Mesothelial cell of epicardium (in vitro differentiated cells): ENCODE measurements around the gene ADAR. TPM values are rescaled to one million over a fixed set of nuclear protein-coding genes. Genes with fewer than 3 reads are reported as not detected.

Source experiments
- DNase-seq, 2 experiments: peaks; one replicate each; pipeline ENCODE4 v3.0.0; 2021; ENCODE audit warnings: low spot score in 2 of 2; ENCODE audit not compliant: unreplicated experiment in 2 of 2
- H3K27ac Mint-ChIP-seq: 2 replicates; pipeline ENCODE4 v1.8.0; 2021; ENCODE audit warnings: mixed read lengths
- H3K27me3 Mint-ChIP-seq: 2 replicates; pipeline ENCODE4 v1.8.0; 2021; ENCODE audit warnings: low read depth, mixed read lengths
- H3K36me3 Mint-ChIP-seq: 2 replicates; pipeline ENCODE4 v1.8.0; 2021; ENCODE audit warnings: mixed read lengths
- H3K4me1 Mint-ChIP-seq: 2 replicates; pipeline ENCODE4 v1.8.0; 2021; ENCODE audit warnings: mixed read lengths
- H3K4me3 Mint-ChIP-seq: 2 replicates; pipeline ENCODE4 v1.8.0; 2021; ENCODE audit warnings: mild to moderate bottlenecking, moderate library complexity, mixed read lengths
- H3K9me3 Mint-ChIP-seq: 2 replicates; pipeline ENCODE4 v1.8.0; 2021; ENCODE audit warnings: mixed read lengths
- CTCF ChIP-seq: fragments of 200-600 bp; sonication (generic); IDR thresholded peaks from one replicate; pipeline ENCODE4 v1.5.0; 2021; ENCODE audit warnings: antibody characterized with exemption; ENCODE audit not compliant: unreplicated experiment
- total RNA-seq: library from RNA; stranded (reverse); gene quantifications from 3 replicates; pipeline ENCODE4 v1.2.1, GENCODE V29; 2021

Gene ADAR
- total RNA-seq, 1 donor from 2014 or later, result 229 TPM

DNA sequence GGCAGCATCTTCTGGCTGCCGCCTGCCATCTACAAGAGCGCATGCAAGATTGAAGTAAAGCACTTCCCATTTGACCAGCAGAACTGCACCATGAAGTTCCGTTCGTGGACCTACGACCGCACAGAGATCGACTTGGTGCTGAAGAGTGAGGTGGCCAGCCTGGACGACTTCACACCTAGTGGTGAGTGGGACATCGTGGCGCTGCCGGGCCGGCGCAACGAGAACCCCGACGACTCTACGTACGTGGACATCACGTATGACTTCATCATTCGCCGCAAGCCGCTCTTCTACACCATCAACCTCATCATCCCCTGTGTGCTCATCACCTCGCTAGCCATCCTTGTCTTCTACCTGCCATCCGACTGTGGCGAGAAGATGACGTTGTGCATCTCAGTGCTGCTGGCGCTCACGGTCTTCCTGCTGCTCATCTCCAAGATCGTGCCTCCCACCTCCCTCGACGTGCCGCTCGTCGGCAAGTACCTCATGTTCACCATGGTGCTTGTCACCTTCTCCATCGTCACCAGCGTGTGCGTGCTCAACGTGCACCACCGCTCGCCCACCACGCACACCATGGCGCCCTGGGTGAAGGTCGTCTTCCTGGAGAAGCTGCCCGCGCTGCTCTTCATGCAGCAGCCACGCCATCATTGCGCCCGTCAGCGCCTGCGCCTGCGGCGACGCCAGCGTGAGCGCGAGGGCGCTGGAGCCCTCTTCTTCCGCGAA, 36.6 kb downstream of the ADAR start:
- no peak for TF ChIP-seq CTCF
- no peaks in the 10 kb centered on the region for H3K36me3 Mint-ChIP-seq
- no peaks in the 10 kb centered on the region for H3K9me3 Mint-ChIP-seq
- H3K27ac Mint-ChIP-seq, result no peak overlapping the region
- peaks cover 52% of the 10 kb centered on the region for H3K27me3 Mint-ChIP-seq
- no peak overlapping the region for H3K4me3 Mint-ChIP-seq
- DNase-seq, result no peak
- peaks cover 21% of the 10 kb centered on the region for H3K4me1 Mint-ChIP-seq

GRCh38 chr1:154568157-154568815, 39.7 kb downstream of the ADAR start:
- peaks cover 70% of the 10 kb centered on the region for H3K27me3 Mint-ChIP-seq
- peaks cover 8% of the 10 kb centered on the region for H3K4me1 Mint-ChIP-seq
- H3K4me3 Mint-ChIP-seq, result peak overlapping the region; percentile 53
- DNase-seq, result no peak
- no peaks in the 10 kb centered on the region for H3K9me3 Mint-ChIP-seq
- no peak overlapping the region for H3K27ac Mint-ChIP-seq
- no peaks in the 10 kb centered on the region for H3K36me3 Mint-ChIP-seq
- TF ChIP-seq CTCF, result no peak

DNA sequence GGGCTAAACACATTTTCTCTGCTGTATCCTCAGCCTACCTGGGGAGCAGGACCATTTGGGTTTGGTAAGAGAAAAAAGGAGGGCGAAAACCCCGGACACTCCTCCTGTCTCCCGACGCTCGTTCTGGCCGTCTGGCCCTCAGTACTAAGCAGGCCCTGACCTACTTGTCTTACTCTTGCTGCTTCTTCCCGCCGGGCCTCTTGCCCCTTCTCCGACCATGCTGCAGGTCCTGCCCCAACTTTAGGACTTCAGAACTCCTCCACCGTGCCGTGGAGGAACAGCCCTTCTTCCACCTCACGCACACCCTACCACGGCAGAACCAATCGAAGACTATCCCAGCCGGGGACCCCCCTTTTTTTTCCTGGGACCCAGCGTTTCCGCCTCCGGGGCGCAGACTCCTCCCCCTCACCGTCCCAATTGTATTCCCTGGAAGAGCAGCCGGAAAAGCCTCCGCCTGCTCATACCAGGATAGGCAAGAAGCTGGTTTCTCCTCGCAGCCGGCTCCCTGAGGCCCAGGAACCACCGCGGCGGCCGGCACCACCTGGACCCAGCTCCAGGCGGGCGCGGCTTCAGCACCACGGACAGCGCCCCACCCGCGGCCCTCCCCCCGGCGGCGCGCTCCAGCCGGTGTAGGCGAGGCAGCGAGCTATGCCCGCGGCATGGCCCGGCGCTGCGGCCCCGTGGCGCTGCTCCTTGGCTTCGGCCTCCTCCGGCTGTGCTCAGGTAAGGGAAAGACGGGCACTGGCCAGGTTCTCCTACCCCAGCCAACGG, 40.4 kb downstream of the ADAR start, which contains the start of gene CHRNB2:
CHRNB2 (plus strand) TSS at position 393 of the 771 bp plus-strand sequence; CDS start at position 660, 267 bp downstream.
- H3K9me3 Mint-ChIP-seq, result no peaks in the 10 kb centered on the region
- no peak for TF ChIP-seq CTCF
- peak within 1 kb of the TSS; percentile 53 for H3K4me3 Mint-ChIP-seq
- DNase-seq, result peak; percentile 82 to 93
- H3K36me3 Mint-ChIP-seq, result no peaks in the 10 kb centered on the region
- H3K4me1 Mint-ChIP-seq, result peaks cover 8% of the 10 kb centered on the region
- no peak within 1 kb of the TSS for H3K27ac Mint-ChIP-seq
- peaks cover 70% of the 10 kb centered on the region for H3K27me3 Mint-ChIP-seq

DNA sequence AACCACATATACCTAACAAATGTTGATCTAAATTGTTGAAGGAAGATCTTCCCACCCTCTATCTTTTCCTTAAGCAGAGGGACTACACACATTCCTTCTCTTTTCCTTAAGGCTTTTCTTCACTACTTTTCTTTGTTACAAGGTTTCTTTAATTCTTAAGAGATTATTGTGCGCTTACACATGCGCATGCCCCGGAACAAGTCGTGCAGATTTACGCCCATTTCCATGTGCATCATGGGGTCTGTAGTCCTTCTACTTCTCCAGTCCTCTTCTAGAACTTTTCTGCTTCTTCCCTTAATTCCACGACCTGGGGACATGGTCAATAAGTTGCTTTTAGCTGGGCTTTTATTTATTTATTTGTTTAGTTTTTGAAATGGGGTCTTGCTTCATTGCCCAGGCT, 42.1 kb downstream of the ADAR start:
- no peak overlapping the region for H3K27ac Mint-ChIP-seq
- peaks cover 8% of the 10 kb centered on the region for H3K4me1 Mint-ChIP-seq
- H3K27me3 Mint-ChIP-seq, result peaks cover 62% of the 10 kb centered on the region
- DNase-seq, result no peak
- TF ChIP-seq CTCF, result no peak
- H3K9me3 Mint-ChIP-seq, result no peaks in the 10 kb centered on the region
- no peak overlapping the region for H3K4me3 Mint-ChIP-seq
- no peaks in the 10 kb centered on the region for H3K36me3 Mint-ChIP-seq

DNA sequence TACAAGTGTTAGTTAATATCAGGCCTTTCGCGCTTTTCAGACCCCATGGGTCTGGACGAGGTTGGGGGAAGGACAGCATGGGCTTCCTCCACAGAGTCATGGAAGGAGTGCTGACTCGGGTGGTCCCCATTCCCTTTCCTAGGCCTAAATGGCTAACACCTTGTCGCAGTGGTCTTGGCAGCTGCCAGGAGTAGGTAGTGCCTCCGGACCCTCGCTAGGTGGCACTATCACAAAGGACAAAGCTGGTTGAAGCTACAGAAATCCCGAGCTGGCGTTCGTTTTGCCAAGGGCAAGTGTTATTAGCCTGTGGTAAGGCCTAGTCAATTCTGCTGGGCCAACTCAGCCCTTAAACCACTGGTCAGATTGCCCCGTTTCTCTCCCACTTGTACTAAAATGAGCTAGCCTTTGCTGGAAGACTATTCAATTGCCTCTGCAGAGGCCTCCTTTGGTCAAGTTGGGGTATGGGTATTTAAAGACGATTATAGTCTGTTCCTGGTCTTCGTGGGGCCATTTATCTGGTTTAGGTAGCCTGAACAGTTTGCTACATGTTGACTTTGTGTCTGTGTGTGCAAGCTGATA, 48.4 kb downstream of the ADAR start:
- Mint-ChIP-seq H3K36me3 (peaks cover 6% of the 10 kb centered on the region), H3K27ac (peak overlapping the region; percentile 99), H3K9me3 (no peaks in the 10 kb centered on the region), H3K4me3 (peak overlapping the region; percentile 79), H3K27me3 (peaks cover 2% of the 10 kb centered on the region), H3K4me1 (peaks cover 33% of the 10 kb centered on the region)
- DNase-seq, result peak; percentile 71 to 86
- TF ChIP-seq CTCF, result peak; percentile 82
